ENCODE data around the gene SMAD5.

GRCh38 chr5:136108766-136109165 is 23.9 kb upstream of the SMAD5 start:
- TF ChIP-seq CTCF (IDR thresholded peaks at IDR 0.05) = no peak
- no peak for TF ChIP-seq POLR2A (IDR thresholded peaks at IDR 0.05)
